Hematopoietic multipotent progenitor cell (in vitro differentiated cells): ENCODE measurements around the gene ZMAT5. TPM values are rescaled to one million over a fixed set of nuclear protein-coding genes. Genes with fewer than 3 reads are reported as not detected.

Experiments used
- DNase-seq, 3 donors: peaks; one replicate each; pipeline ENCODE4 v3.0.0-alpha.2; 2011 to 2015; ENCODE audit warnings: low read depth in 2 of 3, low spot score in 2 of 3
- total RNA-seq: library from RNA; depleted of rRNA; stranded (reverse); fragments of >200 nt; gene quantifications from one replicate; pipeline ENCODE4 v1.2.3, GENCODE V29; 2012

The ZMAT5 gene
- total RNA-seq, 1 donor, result 25.9 TPM

DNA sequence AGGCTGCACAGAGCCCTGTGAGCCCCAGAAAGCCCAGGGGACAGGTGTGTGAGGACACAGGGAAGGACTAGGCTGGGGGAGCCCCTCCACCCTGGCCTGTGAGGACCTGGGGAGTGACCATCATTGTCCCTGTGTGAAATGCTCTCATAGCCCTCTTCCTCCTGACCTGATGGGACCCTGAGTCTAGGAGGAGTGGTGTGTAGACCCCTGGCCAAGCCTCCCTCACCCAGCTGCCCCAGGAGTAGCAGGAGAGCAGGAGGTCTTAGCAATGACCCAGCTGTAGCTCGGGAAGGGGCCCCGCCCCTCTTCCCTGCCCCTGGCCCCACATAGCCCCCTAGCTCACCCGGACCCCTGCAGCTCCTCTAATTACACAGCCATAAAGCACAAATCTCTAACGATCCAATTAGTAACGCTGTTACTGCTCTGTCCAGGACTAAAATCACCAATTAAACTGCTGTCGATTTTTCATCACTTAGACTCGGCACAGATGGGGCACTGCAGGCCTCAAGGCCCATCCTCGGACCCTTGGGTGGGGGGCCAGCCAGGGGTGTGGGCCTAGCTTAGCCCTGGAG, 53.6 kb downstream of the ZMAT5 start:
- no peak for DNase-seq

DNA sequence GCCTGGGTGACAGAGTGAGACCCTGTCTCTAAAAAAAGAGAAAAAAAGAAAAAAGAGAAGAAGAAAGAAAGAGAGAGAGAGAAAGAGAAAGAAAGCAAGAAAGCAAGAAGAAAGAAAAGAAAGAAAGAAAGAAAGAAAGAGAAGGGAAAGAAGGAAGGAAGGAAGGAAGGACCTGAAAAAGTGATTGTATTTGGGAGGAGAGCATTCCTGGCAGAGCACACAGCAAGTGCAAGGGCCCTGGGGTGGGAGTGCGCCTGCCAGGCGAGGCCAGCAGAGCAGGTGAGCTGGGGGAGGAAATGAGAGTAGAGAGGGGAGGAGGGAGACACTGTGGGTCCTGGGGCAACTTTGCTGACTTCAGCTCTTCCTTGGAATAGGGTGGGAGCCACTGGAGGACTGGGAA, 54.7 kb downstream of the ZMAT5 start:
- DNase-seq, result no peak

DNA sequence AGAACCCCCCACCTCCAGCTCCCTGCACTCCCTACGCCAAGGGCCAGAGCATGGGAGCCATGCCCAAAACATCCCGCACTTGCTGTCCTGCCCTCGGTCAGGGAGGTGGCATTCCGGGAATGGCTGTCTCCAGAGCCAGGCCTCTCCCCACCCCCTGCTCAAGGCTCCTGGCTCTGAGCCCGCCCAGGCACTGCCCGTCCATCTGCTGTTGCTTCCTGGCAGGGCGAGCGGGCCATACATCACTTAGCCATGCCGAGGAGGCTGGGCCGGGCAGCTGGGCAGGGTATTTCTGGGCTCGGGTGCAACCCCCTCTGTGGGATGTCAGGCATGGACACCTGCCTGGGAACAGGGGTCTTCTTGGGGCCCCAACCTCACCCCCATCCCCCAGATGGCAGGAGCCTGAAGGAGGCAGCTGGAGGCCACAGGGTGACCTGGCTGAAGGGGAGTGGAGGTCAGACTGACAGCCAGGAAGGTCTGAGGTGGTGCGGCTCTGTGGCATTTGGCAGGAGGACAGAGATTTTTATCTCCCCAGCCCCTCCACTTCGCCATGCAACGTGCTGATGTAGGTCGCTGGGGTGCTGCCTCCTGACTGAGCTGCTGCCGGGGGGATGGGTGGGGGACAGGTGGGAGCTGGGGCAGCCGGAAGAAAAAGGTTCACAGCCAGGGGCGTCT, 55.7 kb downstream of the ZMAT5 start:
- no peak for DNase-seq

DNA sequence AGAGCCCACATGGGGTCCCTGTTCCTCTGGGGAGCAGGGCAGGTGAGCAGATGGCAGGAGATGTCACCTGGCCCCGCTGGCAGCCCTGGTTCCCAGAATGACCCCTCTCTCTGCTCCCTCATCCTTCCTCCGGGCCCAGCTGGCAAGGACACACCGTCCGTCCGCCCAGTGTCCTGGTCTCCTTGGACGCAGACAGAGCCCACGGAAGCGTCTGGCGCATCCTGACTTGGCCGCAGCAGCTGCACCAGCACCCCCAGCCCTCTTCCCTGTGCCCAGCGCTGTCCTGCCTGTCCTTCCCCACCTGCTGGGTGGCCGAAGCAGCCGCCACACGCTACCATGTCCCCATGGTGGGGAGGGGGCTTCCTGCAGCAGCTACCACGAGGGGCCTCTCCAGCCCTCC, 56.6 kb downstream of the ZMAT5 start:
- no peak for DNase-seq

DNA sequence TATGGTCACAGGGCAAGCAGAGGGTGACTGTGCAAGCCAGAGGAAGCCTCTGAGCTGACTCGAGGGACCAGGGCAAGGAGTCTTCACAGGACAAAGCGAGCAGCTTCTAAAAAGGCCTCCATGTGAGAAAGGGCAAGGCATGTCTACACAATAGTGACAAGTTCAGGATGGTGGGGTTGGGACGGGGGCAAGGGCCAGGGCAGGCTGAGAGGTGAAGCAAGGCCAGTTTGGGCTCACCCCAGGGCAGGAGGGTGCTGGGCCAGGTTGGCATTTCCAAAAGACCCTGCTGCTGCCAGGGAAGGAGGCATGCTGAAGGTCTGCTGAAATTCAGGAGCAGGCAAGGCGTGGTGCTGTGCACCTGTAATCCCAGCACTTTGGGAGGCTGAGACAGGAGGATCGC, 59.3 kb downstream of the ZMAT5 start:
- no peak for DNase-seq

DNA sequence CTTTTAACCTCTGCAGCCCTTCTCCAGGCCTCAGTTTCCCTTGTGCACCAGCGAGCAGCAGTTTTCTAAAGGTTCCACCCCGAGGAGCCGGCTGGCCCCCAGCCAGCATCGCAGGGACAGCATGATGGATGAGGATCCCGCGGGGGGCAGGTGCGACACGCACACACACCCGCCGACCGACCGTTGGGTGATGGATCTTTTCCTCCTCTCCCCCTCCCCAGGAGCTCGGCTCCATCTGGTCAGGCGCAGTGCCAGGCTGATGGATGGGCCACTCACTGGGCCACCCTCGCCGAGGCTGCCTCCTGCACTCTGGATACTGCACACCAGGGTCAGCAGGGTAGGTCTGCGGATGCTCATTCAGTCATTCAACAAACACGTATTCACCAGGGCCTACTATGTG, 59.8 kb downstream of the ZMAT5 start:
- no peak for DNase-seq

DNA sequence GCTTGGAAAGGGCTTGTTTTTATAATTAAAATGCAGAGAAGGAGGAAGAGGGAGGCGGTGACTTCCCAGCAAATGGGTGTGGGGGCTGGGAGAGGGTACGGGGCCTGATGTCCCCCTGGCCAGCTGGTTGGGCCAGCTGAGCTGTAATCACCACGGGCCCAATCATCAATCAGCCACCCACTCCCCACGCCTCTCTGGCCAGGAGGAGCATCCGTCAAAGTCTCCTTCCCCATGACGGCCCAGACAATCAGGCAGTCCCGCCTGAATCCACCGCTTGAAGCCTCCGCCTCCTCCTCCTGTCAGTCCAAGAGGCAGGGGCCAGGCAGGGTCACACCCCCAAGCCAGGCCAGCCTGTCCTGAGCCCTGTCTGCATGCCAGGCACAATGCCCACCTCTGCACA, 60.3 kb downstream of the ZMAT5 start:
- DNase-seq, result no peak

DNA sequence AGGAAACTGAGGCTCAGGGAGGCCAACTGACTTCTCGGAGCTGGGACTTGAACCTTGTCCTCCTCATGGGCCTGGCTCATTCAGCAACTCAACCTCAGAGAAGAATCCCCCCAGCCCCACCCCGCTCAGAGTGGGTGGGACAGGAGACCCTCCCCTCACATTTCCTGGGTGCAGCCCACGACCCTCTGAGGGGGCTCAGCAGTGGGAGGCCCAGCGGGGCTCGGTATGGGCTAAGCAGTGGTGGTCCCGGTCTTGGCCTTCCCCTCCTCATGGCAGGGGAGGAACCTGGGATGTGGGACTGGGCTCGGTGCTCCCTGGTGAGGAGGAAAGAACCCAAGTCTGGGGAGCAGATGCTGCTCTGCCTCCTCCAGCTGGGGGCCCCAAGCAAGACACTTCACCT, 61.2 kb downstream of the ZMAT5 start:
- no peak for DNase-seq

DNA sequence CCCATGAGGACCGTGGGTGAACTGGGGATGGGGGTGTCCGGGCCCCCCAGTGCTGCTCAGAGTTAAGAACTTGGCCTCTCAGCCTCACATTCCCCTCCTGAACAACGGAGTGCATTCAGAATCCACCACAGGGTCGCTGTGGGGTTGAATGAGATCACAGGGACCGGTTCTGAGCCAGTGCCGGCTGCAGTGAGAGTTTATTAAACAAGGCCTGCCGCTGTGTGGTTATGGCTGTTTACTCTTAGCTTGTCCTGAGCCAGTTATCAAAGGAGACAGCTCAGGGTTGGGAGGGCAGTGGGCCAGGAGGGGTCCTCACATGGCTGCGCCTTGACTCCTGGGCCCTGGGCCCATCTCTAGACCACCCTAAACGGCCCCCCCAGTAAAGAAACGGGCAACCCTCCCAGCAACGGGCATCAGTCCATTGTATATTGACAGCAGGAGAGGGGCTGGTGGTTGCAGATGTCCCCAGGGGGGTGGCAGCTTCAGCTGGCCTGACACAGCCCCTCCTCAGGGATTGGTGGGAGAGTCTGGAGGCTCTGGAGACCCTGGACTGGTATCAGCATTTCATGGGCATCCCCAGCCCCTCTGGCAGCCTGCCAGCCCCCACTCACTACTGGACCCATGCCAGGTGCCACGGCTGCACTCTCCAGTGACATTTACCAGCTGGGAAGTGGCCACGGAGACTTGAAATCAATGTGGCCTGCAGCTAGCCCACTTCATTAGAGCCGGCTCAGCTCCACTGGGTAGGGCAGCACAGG, 62.1 kb downstream of the ZMAT5 start:
- no peak for DNase-seq

DNA sequence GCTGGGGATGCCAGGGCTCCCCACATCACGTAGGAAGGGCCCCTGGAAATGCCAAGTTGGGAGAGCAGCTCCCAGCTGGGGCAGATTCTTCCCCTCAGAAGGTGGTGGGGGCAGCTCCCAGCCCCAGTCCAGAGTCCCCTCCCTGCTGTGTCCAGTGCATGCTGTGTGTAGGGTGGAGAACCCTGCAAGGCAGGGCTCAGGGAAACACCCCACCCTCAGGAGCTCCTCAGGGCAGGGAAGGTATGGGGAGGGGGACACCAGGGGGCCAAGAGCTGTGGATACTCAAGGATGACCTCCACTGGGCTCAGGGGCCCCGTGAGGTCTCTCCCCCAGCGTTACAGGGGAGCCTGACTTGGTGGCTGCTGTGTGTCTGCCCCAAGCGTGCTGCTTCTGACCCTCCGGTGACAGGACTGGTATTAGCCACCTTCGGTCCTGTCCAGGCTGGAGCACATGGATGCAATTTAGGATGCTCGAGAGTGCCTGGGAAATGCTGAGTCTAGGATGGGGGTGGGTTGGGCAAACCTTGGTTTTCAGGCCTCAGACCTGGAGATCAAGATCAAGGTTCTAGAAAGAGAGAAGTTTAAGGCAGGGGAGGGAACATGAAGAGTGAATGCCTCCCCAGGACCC, 63.1 kb downstream of the ZMAT5 start:
- no peak for DNase-seq

DNA sequence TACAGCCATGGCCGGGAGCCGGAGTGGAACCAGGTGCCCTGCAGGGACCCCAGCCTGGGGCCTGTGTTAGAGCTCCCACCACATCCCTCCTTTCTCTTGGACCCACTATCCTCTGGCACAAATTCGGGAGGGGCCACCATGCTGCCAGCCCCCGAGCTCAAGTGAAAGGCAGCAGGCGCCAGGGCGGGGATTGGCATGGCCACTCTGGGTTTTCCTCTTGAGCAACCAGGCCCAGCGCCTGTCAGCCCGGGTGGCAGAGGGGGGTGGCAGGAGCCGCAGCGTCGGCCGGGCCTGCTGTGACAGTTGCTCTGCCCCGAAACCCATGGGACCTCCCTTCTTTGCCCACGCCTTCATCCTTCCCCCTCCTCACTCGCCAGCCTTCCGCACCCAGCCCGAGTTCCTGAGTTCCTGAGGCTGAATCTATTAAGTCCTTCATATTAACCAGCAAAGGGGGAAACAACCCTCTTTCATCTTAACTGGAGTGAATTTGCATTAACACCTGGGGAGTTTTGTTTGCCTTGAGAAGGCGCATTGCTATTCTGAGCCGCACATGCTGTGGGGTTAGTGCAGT, 63.8 kb downstream of the ZMAT5 start:
- DNase-seq, result peak in 2 of 3 donors; percentile 39 to 62

DNA sequence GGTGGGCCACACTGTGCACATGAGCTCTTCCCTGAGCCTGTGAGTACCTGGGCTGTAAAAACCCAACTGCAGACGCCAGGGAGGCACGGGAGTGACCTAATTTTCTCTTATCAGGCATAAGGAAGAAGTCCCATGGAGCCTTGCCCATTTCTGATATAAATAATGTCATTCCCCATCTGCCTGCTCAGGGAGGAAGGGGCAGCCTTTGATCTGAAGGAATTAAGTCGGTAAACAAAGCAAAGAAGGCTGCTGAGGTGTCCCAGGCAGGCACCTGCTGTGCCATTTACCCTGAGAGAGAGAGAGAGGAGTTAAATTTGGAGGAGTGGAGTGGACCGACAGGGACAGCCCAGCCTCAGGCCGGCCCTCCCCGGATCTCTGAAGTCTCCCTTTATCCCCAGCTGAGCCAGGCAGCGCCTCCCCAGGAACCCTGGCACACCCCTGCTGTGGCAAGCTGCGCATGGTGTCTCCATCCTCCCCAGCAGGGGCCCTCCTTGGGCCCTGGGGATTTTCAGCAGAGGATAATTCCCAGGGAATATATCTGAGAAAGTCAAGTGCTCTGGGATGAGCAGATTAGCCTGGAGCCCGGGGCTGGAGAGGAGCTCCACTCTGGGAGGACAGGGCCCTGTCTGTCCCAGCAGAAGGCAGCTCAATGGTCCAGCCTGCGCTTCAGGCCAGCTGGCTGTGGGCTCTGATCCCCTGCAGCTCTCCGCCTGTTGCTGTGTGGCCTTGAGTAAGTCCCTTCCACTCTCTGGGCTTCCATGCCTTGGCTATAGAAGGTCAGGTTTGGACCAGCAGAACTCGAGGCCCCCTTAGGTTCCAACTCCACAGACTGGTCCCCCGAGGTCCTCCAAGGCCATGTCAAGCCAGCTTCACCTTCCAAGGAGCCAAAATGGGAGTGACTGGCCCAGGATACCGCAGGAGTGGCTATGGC, 64.5 kb downstream of the ZMAT5 start:
- no peak for DNase-seq

DNA sequence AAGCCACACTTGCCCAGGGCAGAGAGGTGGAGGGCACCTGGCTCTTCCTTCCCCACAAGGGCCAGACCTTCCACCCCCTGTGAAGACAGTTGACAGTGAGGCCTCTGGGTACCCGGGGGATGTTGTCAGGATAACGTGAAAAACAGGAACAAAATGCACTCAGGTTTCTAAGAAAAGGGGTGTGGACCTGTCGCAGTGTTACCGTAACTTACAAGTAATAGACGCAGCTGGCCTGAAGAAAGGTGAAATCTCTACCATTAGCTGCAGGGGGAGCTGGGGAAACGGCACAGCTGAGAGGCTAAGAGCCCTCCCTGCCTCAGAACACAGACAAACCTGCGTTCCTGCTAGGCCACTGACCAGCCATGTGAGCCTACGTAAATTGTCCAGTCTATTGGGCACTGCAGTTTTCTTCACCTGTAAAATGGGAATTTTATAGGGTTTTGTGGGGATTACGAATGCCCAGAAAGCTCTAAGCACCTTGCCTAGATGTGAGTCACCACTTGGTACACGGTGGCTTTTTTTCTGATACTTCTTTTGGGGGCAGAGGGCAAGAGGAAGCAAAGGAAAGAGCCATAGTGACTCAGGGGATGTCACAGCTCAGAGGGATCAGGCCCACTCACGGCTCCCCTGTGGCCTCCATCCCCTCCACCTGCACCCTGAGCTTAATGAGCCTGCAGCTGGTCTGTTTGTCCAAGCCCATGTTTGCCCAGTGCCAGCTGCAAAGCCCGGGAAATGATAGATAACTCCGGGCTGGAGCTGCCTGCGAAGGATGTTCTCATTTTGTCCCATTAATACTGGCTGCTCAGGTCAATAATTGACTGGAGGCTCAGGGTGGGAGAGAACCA, 65.4 kb downstream of the ZMAT5 start:
- DNase-seq, result peak in 2 of 3 donors; percentile 65 to 85

DNA sequence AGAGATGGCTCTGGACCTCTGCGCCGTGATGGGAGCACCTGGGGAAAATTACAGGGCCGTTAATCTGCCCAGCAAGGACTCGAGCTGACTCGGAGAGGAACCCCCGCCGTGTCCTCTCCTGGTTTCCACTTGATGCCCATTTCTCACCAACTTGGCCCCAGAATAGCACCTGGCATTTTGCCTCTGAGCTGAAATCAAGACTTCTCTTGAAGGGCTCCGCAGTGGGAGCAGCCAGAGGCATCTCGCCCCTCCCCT, 66.0 kb downstream of the ZMAT5 start:
- no peak for DNase-seq

DNA sequence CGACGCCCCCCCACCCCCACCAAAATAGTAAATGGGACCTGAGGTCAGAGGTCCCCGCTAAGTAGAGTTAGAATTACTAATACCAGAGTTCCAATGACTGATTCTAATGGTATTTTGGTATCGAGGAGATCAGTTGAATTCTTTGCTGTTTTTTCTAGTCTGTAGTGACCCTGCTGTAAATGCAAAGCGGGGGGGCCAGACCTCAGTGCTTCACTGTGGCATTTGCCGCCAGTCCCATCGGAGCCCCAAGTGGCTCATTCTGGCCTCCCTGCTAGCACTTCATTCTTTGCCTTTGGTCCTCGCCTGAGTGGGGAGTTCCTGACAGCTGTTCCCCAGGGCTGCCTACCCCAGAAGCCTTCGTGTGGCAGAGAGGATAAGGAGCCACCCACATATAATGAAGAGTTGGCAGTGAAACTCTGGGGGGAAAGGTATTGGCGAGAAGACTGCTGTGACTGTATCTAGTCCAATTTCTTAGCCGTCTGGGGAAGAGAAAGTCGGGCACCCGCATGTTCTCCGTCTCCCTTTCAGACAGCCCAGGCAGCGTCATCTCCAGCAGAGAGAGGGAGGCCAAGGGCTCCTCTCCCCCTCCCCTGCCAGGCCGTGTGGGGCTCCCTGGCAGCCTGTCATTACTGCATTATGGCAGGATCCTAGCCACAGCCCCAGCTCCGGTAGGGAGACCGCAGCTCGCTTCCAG, 66.5 kb downstream of the ZMAT5 start:
- no peak for DNase-seq

DNA sequence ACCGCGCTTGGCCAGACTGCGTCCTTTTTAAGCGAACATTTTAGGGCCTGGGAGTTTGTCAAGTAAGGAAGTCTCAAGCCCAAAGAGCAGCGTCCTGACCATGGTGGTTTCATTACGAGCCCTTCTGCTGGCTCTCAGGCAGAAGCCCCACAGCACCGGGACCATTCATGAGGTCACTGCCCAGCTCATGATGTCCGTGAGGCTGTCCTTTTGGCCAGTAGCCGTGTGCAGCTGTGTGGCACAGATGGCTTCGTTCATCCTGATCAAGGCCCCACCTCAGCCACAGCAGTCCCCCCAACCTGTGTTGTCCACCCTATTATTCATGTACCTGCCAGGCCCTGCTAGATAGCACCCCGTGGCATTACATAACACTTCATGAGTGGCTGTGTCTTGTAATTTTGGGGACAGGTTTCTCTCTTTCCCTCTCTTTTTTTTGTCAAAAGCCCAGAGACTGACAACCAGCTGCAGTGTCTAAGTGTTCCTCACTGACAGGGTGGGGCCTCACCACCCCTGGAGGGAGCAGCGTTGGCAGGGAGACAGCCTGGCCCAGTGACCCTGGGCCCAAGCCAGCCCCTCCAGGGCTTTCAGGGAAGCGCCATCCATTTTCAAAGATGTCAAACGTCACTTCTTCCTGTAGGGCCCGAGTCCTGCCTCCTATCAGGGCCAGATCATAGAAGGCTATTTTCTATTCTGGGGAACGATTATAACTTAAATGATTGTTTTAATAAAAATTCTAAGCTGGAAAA, 68.8 kb downstream of the ZMAT5 start:
- no peak for DNase-seq

DNA sequence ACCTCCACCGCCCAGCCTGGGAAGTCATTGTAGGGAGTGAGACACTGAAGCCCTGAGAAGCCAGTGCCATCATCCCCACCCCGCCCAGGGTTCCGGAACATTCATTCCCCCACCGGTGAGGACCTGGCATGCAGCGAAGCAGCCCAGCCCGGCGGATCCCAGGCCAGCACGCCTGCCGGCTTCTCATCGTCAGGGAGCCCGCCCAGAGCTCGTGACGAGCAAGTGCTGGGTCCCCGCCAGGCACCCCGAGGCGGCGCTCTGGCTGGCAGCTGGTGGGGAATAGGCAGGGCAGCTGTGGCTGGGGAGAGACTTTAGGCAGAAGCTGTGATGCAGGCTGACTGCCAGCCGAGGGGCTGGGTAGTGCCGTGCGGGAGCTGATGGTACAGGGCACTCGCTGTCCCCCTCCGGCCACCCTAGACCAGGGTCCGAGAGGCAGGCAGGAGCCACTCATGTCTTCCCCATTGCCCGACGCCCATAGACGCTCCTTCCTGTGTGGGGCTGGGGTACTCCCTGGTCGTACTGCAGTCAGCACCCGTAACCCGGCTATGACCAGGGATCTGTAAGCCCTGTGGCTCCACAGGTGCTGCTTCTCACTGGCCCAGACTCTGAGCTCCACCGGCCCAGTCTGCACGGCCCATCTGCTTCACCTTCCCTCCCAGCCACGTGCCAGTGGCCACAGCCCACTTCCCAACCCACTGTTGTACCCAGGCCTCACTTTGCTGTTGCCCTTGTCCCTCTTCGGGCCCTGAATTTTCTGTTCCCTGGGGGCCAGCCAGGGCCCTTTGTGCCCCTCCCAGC, 71.5 kb downstream of the ZMAT5 start:
- no peak for DNase-seq

DNA sequence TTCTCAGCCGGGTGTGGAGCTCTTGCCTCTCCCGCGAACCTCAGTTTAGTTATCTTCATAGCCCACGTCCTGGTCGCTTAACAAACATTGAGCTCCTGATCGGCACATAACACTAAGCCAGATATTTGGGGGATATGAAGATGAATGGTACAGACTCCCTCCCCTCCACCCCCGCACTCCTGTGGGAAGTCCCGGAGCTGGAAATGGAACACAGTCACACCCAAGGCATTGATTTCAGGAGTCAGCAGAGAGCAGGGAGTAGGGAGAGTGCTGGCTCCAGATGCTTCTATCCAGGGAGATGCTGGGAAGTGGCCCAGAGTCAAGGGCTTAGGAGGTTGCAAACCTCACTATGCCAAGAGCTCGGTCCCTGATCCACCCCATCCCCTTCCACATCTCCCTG, 73.1 kb downstream of the ZMAT5 start:
- DNase-seq, result no peak
